Activated CD8-positive, alpha-beta memory T cell treated with anti-CD3 and anti-CD28 coated beads for 48 hours (primary cell): ENCODE measurements around the gene SAMM50.

Experiments used
- DNase-seq, 3 experiments: peaks; one replicate each; pipeline ENCODE4 v3.0.0-alpha.2; 2020; ENCODE audit warnings: low read depth in 2 of 3, low spot score in 2 of 3

Gene SAMM50

GRCh38 chr22:44026630-44027511 is 71.6 kb downstream of the SAMM50 start:
- DNase-seq = peak; percentile 30 to 62 (median 60)

- DNase-seq = no peak
These were observed 72.8 kb downstream of the SAMM50 start for GRCh38 chr22:44028091-44028490.

GRCh38 chr22:44029069-44029468 is 73.8 kb downstream of the SAMM50 start:
- DNase-seq = no peak

GRCh38 chr22:44030051-44030701 is 74.9 kb downstream of the SAMM50 start:
- no peak for DNase-seq

- DNase-seq = no peak
These were observed 75.5 kb downstream of the SAMM50 start for GRCh38 chr22:44030702-44031082.

- DNase-seq = no peak
These were observed 76.1 kb downstream of the SAMM50 start for GRCh38 chr22:44031158-44031952.

- no peak for DNase-seq
These were observed 77.0 kb downstream of the SAMM50 start for GRCh38 chr22:44032126-44032730.

GRCh38 chr22:44033287-44033686 is 78.0 kb downstream of the SAMM50 start:
- DNase-seq = no peak

GRCh38 chr22:44033694-44034093 is 78.5 kb downstream of the SAMM50 start:
- DNase-seq = no peak

- no peak for DNase-seq
These were observed 82.5 kb downstream of the SAMM50 start for GRCh38 chr22:44037519-44038375.

- DNase-seq = no peak
These were observed 84.4 kb downstream of the SAMM50 start for GRCh38 chr22:44039566-44040171.

GRCh38 chr22:44042249-44043218 is 87.3 kb downstream of the SAMM50 start:
- no peak for DNase-seq

GRCh38 chr22:44045145-44045544 is 89.9 kb downstream of the SAMM50 start:
- DNase-seq = no peak
